ENCODE results near the gene B3GLCT. TPM values are rescaled to one million over a fixed set of nuclear protein-coding genes. Genes with fewer than 3 reads are reported as not detected.

B3GLCT gene
- total and polyA plus RNA-seq, 2 experiments from 2014 or later = 2.2 to 4.4 TPM

DNA sequence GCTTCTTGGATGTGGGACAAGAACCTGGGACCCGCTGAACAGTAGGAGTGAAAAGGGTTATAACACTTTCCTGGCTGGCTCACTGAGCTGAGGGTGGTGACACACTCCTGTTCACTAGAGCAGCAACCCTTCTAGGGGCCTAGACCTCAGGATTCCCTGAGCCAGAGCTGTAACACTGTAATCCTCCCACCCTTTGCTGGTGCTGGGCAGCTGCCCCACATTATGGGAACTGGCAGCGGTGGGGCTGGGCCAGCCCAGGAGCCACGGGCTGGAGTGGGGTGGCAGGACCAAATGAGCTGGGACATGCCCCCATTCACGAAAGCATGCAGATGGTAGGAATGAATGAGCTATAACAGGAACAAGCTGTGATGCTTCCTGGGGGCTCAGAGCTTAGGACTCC, 110.6 kb downstream of the B3GLCT start:
- H3K27me3 Mint-ChIP-seq (ENCODE audit: insufficient read depth, low read depth, poor library complexity) = peaks cover 5% of the 10 kb centered on the region
- peaks cover 68% of the 10 kb centered on the region for H3K9me3 Mint-ChIP-seq

DNA sequence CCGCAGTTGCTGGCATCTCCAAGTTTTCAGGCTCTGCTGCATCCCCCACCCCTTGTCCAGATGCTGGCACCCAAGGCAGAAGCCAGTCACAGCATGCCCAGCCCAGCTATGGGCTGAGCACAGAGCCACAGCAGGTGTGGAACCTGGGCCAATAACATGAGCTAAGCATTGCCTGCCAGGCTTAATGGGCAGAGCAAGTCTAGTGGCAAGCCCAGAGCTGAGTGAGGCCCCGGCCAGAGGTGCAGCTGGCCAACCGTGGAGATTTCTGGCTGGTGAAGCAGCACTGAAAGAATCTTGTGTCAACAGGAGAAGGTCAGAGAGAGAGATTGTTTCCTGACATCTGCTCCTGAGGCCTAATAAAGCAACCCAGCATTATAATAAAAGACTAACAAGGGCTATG, 111.0 kb downstream of the B3GLCT start:
- no peaks in the 10 kb centered on the region for H3F3A ChIP-seq (replicated peaks; ENCODE audit: low read depth)
- H2AFZ ChIP-seq = no peak overlapping the region
- no peak overlapping the region for H3K4me3 Mint-ChIP-seq
- no peaks in the 10 kb centered on the region for H3K27me3 ChIP-seq (ENCODE audit: insufficient read depth)
- H3K36me3 Mint-ChIP-seq (ENCODE audit: low read depth) = peaks cover 63% of the 10 kb centered on the region
- no peaks in the 10 kb centered on the region for H3K79me2 ChIP-seq (replicated peaks; ENCODE audit: insufficient read depth)
- ATAC-seq (no peak), DNase-seq (ENCODE audit: low spot score) (no peak)
- H3K27ac Mint-ChIP-seq = no peak overlapping the region
- H3K27ac ChIP-seq (ENCODE audit: low read depth) = no peak overlapping the region
- H3K4me3 ChIP-seq = no peak overlapping the region
- H3K4me2 ChIP-seq = no peak overlapping the region
- H3K9me2 ChIP-seq (ENCODE audit: insufficient read depth) = no peaks in the 10 kb centered on the region
- peaks cover 9% of the 10 kb centered on the region; the same call in 1 of the 2 replicates for H3K36me3 ChIP-seq (ENCODE audit: insufficient read depth)
- H3K9me3 Mint-ChIP-seq = peaks cover 72% of the 10 kb centered on the region
- H3K4me1 Mint-ChIP-seq = no peaks in the 10 kb centered on the region
- no peaks in the 10 kb centered on the region for H3K4me1 ChIP-seq (ENCODE audit: insufficient read depth)
- H4K20me1 ChIP-seq (replicated peaks; ENCODE audit: insufficient read depth) = no peaks in the 10 kb centered on the region
- peaks cover 5% of the 10 kb centered on the region for H3K27me3 Mint-ChIP-seq (ENCODE audit: insufficient read depth, low read depth, poor library complexity)
- TF ChIP-seq, protein P1, sequence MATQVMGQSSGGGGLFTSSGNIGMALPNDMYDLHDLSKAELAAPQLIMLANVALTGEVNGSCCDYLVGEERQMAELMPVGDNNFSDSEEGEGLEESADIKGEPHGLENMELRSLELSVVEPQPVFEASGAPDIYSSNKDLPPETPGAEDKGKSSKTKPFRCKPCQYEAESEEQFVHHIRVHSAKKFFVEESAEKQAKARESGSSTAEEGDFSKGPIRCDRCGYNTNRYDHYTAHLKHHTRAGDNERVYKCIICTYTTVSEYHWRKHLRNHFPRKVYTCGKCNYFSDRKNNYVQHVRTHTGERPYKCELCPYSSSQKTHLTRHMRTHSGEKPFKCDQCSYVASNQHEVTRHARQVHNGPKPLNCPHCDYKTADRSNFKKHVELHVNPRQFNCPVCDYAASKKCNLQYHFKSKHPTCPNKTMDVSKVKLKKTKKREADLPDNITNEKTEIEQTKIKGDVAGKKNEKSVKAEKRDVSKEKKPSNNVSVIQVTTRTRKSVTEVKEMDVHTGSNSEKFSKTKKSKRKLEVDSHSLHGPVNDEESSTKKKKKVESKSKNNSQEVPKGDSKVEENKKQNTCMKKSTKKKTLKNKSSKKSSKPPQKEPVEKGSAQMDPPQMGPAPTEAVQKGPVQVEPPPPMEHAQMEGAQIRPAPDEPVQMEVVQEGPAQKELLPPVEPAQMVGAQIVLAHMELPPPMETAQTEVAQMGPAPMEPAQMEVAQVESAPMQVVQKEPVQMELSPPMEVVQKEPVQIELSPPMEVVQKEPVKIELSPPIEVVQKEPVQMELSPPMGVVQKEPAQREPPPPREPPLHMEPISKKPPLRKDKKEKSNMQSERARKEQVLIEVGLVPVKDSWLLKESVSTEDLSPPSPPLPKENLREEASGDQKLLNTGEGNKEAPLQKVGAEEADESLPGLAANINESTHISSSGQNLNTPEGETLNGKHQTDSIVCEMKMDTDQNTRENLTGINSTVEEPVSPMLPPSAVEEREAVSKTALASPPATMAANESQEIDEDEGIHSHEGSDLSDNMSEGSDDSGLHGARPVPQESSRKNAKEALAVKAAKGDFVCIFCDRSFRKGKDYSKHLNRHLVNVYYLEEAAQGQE (IDR thresholded peaks at IDR 0.05; ENCODE audit: unreplicated experiment) = no peak
- TF ChIP-seq, protein P2, sequence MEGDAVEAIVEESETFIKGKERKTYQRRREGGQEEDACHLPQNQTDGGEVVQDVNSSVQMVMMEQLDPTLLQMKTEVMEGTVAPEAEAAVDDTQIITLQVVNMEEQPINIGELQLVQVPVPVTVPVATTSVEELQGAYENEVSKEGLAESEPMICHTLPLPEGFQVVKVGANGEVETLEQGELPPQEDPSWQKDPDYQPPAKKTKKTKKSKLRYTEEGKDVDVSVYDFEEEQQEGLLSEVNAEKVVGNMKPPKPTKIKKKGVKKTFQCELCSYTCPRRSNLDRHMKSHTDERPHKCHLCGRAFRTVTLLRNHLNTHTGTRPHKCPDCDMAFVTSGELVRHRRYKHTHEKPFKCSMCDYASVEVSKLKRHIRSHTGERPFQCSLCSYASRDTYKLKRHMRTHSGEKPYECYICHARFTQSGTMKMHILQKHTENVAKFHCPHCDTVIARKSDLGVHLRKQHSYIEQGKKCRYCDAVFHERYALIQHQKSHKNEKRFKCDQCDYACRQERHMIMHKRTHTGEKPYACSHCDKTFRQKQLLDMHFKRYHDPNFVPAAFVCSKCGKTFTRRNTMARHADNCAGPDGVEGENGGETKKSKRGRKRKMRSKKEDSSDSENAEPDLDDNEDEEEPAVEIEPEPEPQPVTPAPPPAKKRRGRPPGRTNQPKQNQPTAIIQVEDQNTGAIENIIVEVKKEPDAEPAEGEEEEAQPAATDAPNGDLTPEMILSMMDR (conservative IDR thresholded peaks at IDR 0.05; ENCODE audit: low read depth in 2 of 2) = no peak
- TF ChIP-seq EZH2phosphoT487 (IDR thresholded peaks at IDR 0.05; ENCODE audit: unreplicated experiment) (no peak), POLR2AphosphoS5 (IDR thresholded peaks at IDR 0.05; ENCODE audit: low read depth) (no peak), ZNF114 (CRISPR knock-in tag; IDR thresholded peaks at IDR 0.05) (no peak), NANOG (IDR thresholded peaks at IDR 0.05; ENCODE audit: borderline replicate concordance) (no peak), ZNF462 (CRISPR knock-in tag; IDR thresholded peaks at IDR 0.05) (no peak), EZH2 (IDR thresholded peaks at IDR 0.05; ENCODE audit: low read depth, unreplicated experiment) (no peak)
- TF ChIP-seq, protein P3, sequence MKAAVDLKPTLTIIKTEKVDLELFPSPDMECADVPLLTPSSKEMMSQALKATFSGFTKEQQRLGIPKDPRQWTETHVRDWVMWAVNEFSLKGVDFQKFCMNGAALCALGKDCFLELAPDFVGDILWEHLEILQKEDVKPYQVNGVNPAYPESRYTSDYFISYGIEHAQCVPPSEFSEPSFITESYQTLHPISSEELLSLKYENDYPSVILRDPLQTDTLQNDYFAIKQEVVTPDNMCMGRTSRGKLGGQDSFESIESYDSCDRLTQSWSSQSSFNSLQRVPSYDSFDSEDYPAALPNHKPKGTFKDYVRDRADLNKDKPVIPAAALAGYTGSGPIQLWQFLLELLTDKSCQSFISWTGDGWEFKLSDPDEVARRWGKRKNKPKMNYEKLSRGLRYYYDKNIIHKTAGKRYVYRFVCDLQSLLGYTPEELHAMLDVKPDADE (IDR thresholded peaks at IDR 0.05) = no peak

More for the DNA sequence above, 110.6 kb downstream of the B3GLCT start:
- H3K27me3 ChIP-seq (ENCODE audit: insufficient read depth) = no peaks in the 10 kb centered on the region
- H3K79me2 ChIP-seq (replicated peaks; ENCODE audit: insufficient read depth) = no peaks in the 10 kb centered on the region
- no peak overlapping the region for H3K4me3 Mint-ChIP-seq
- no peak overlapping the region for H2AFZ ChIP-seq
- ATAC-seq (no peak), DNase-seq (ENCODE audit: low spot score) (no peak)
- TF ChIP-seq EZH2 (IDR thresholded peaks at IDR 0.05; ENCODE audit: low read depth, unreplicated experiment) (no peak), JUNB (IDR thresholded peaks at IDR 0.05; ENCODE audit: unreplicated experiment) (no peak)
- H3F3A ChIP-seq (replicated peaks; ENCODE audit: low read depth) = no peaks in the 10 kb centered on the region
- peaks cover 59% of the 10 kb centered on the region for H3K36me3 Mint-ChIP-seq (ENCODE audit: low read depth)
- H3K36me3 ChIP-seq (ENCODE audit: insufficient read depth) = peaks cover 4% of the 10 kb centered on the region; the same call in 1 of the 2 replicates
- H3K27ac Mint-ChIP-seq = no peak overlapping the region
- H3K4me1 ChIP-seq (ENCODE audit: insufficient read depth) = no peaks in the 10 kb centered on the region
- H4K20me1 ChIP-seq (replicated peaks; ENCODE audit: insufficient read depth) = no peaks in the 10 kb centered on the region
- H3K4me2 ChIP-seq = no peak overlapping the region
- H3K27ac ChIP-seq (ENCODE audit: low read depth) = no peak overlapping the region
- H3K4me3 ChIP-seq = no peak overlapping the region
- no peaks in the 10 kb centered on the region for H3K4me1 Mint-ChIP-seq
- H3K9me2 ChIP-seq (ENCODE audit: insufficient read depth) = no peaks in the 10 kb centered on the region
